HL-60 (cell line): Measurements from ENCODE around the gene HCFC1.

Source experiments
- POLR2AphosphoS5 ChIP-seq: IDR thresholded peaks from 2 replicates; pipeline ENCODE4 v1.6.1; 2012; ENCODE audit warnings: low read depth
- REST ChIP-seq: IDR thresholded peaks from 2 replicates; pipeline ENCODE4 v1.6.1; 2012; ENCODE audit warnings: low read depth; ENCODE audit not compliant: insufficient replicate concordance
- TF ChIP-seq, protein P1 (sequence below): IDR thresholded peaks from one replicate; pipeline ENCODE4 v1.5.1; 2011; ENCODE audit warnings: low read length, control low read depth, inconsistent platforms; ENCODE audit not compliant: insufficient read depth

DNA sequence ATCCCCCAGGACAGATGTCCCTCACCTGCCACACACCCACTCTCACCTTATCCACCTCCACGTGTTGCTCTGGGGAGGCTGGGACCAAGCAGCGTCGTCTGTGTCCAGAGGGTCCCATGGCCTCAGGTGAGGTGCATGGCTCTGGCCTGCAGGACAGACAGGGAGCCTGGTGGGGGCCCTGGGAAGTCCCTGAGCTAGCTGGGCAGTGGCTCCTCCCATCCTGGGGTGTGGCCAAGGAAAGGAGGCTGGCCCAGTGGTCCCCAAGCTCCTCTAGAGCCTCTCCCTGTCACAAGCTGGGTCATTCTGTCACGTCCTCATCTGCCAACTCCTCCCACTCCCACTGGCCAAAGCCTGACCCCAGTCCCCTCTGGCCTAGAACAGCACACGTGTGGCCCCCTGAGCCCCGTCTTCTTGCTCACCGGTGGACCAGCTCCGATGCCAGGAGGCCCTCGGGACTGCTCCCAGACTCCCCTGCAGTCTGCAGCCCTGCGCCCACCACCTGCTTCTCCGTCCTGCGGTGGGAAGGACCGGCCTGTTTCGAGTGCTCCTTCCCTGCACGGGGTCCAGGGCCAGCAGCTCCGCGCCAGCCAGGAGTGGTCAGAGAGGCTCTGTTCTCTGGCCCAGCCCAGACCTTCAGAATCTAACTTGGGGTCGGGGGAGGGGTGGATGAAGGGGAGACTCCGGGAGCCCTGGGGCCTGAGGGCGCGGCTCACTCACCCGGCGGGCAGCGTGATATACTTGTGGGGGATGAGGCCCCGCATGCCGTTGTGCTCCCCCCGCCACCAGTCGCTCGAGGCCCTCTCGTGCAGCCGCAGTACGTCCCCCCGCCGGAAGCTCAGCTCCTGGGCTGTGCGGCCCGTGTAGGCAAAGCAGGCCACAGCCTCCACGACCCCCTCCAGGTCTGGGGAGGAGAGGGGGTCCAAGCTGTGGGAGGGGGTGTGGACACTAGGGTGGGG, 62.3 kb downstream of the HCFC1 start:
- TF ChIP-seq, protein P1, sequence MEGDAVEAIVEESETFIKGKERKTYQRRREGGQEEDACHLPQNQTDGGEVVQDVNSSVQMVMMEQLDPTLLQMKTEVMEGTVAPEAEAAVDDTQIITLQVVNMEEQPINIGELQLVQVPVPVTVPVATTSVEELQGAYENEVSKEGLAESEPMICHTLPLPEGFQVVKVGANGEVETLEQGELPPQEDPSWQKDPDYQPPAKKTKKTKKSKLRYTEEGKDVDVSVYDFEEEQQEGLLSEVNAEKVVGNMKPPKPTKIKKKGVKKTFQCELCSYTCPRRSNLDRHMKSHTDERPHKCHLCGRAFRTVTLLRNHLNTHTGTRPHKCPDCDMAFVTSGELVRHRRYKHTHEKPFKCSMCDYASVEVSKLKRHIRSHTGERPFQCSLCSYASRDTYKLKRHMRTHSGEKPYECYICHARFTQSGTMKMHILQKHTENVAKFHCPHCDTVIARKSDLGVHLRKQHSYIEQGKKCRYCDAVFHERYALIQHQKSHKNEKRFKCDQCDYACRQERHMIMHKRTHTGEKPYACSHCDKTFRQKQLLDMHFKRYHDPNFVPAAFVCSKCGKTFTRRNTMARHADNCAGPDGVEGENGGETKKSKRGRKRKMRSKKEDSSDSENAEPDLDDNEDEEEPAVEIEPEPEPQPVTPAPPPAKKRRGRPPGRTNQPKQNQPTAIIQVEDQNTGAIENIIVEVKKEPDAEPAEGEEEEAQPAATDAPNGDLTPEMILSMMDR = no peak
- TF ChIP-seq REST (no peak), POLR2AphosphoS5 (no peak)
